Stomach (tissue), 9 donors: Measurements from ENCODE around the gene MEGF6. TPM values are rescaled to one million over a fixed set of nuclear protein-coding genes. Genes with fewer than 3 reads are reported as not detected.
A peak's percentile ranks its signal among the peaks of the same experiment; 100 is the strongest.
"Not testable (repeated sequence)": the region's sequence is repeated elsewhere in the genome, so short reads cannot be mapped to it uniquely, and the experiment has no call there.

Experiments used
- DNase-seq, 2 donors: peaks; one replicate each; pipeline versions ENCODE4 v3.0.0 to v3.0.0-alpha.2; 2013 to 2019
- H3K27ac ChIP-seq, 5 donors: fragments of 200-600 bp in 4 of 5; sonication (generic) in 4 of 5; one replicate each; pipeline ENCODE4 v1.5.1; 2013 to 2019; ENCODE audit warnings: mild to moderate bottlenecking in 1 of 5, moderate library complexity in 1 of 5
- H3K27me3 ChIP-seq, 3 donors: fragments of 200-600 bp; sonication (generic); one replicate each; pipeline ENCODE4 v1.5.1; 2017 to 2019; ENCODE audit warnings: mixed run types in 1 of 3
- H3K36me3 ChIP-seq, 4 donors: fragments of 200-600 bp; sonication (generic); 1 replicate in 3 of 4; 2 replicates in 1 of 4; pipeline ENCODE4 v1.5.1; 2016 to 2019
- H3K4me1 ChIP-seq, 4 donors: fragments of 200-600 bp; sonication (generic); one replicate each; pipeline ENCODE4 v1.5.1; 2016 to 2019
- H3K4me3 ChIP-seq, 4 donors: fragments of 200-600 bp; sonication (generic) in 3 of 4; one replicate each; pipeline ENCODE4 v1.5.1; 2016 to 2019; ENCODE audit warnings: mild to moderate bottlenecking in 1 of 4
- H3K9me3 ChIP-seq, 4 donors: fragments of 200-600 bp; sonication (generic); one replicate each; pipeline ENCODE4 v1.5.1; 2016 to 2019
- CTCF ChIP-seq, 7 experiments: fragments of 450-650 bp in 4 of 7; fragments of 200-600 bp in 3 of 7; sonication (generic) in 3 of 7; IDR thresholded peaks; one replicate each; pipeline ENCODE4 v1.5.1; 2016 to 2019; ENCODE audit warnings: antibody characterized with exemption in 7 of 7, control low read depth in 2 of 7, mild to moderate bottlenecking in 1 of 7
- EP300 ChIP-seq: sonication (generic); formaldehyde crosslinking; IDR thresholded peaks from one replicate; pipeline ENCODE4 v1.6.1; 2017; ENCODE audit warnings: antibody characterized with exemption
- POLR2A ChIP-seq, 4 donors: fragments of 450-650 bp; IDR thresholded peaks; one replicate each; pipeline ENCODE4 v1.6.1; 2016; ENCODE audit warnings: antibody characterized with exemption in 4 of 4, control low read depth in 2 of 4, mild to moderate bottlenecking in 1 of 4, moderate library complexity in 1 of 4
- POLR2AphosphoS5 ChIP-seq, 3 donors: sonication (generic); formaldehyde crosslinking; IDR thresholded peaks; one replicate each; pipeline ENCODE4 v1.6.1; 2016; ENCODE audit warnings: antibody characterized with exemption in 3 of 3
- WGBS, 5 donors: extraction: QIAGEN DNeasy Blood & Tissue Kit in 3 of 5; methylation state at CpG; one replicate each; pipeline versions ENCODE4 v1.1.5 to v1.1.7; 2013 to 2018; 5-methylcytosine and 5-hydroxymethylcytosine counted together
- intact Hi-C: fragments of 100-400 bp; cut with DNase I; formaldehyde crosslinking; loops from one replicate; pipeline ENCODE4 v1.15.1; 2023; ENCODE audit warnings: low total_unique reads
- polyA plus RNA-seq, 3 donors: library from polyadenylated mRNA; stranded (reverse); fragments of 200-250 nt; gene quantifications; one replicate each; pipeline ENCODE4 v1.2.3, GENCODE V29; 2013
- total RNA-seq, 5 donors: library from RNA; depleted of rRNA; stranded (reverse); fragments of >200 nt; gene quantifications; one replicate each; pipeline versions ENCODE4 v1.1.0 to v1.2.3, GENCODE V29; 2014 to 2016
- donor health status: healthy with polysubstance abuse.
- donor health status: Bipolar disorder and iron deficiency.
- donor health status: healthy.

MEGF6 gene
- total and polyA plus RNA-seq, 8 donors = 2.6 to 57.2 (median 26.7) TPM

- 75 to 80% (median 79%) methylated on average over 4 of the region's 4 CpGs for WGBS, 5 donors
- DNase-seq = no peak
- peaks cover 32 to 46% (median 43%) of the 10 kb centered on the region in 4 donors for H3K36me3 ChIP-seq
- TF ChIP-seq CTCF (IDR thresholded peaks at IDR 0.05) (no peak), POLR2A (IDR thresholded peaks at IDR 0.05) (no peak), EP300 (no peak), POLR2AphosphoS5 (IDR thresholded peaks at IDR 0.05) (no peak)
- H3K9me3 ChIP-seq = no peaks in the 10 kb centered on the region
- H3K27ac ChIP-seq = peak overlapping the region in 4 of 5 donors; percentile 87 to 94 (median 92)
- H3K27me3 ChIP-seq = no peaks in the 10 kb centered on the region
- H3K4me1 ChIP-seq = peaks cover 16 to 42% (median 33%) of the 10 kb centered on the region in 4 donors
- intact Hi-C loops = no loop called here
- peak overlapping the region in 3 of 4 donors; percentile 92 to 99 (median 98) for H3K4me3 ChIP-seq
Measured at GRCh38 chr1:3626025-3626424, 14.7 kb upstream of the MEGF6 start.

GRCh38 chr1:3625151-3625907 lies 14.0 kb upstream of the MEGF6 start:
- H3K36me3 ChIP-seq = peaks cover 29 to 39% (median 36%) of the 10 kb centered on the region in 4 donors
- no peaks in the 10 kb centered on the region for H3K27me3 ChIP-seq
- H3K27ac ChIP-seq = peak overlapping the region; percentile 81 to 94 (median 89)
- intact Hi-C loops = no loop called here
- H3K4me1 ChIP-seq = peaks cover 16 to 49% (median 35%) of the 10 kb centered on the region in 4 donors
- TF ChIP-seq POLR2AphosphoS5 (IDR thresholded peaks at IDR 0.05) (peak in 2 of 3 donors; percentile 77 to 83), CTCF (IDR thresholded peaks at IDR 0.05) (no peak), POLR2A (IDR thresholded peaks at IDR 0.05) (no peak), EP300 (no peak)
- H3K9me3 ChIP-seq = no peaks in the 10 kb centered on the region
- peak overlapping the region; percentile 90 to 99 (median 95) for H3K4me3 ChIP-seq
- 2 to 15% (median 2%) methylated on average over 13 to 71 of the region's 71 CpGs for WGBS, 5 donors
- peak; percentile 70 to 88 for DNase-seq

GRCh38 chr1:3624200-3625136 lies 13.2 kb upstream of the MEGF6 start, which contains the start of gene TPRG1L:
Gene TPRG1L, plus strand, starts transcription at chr1:3625015. Its CDS starts 58 bp downstream, at chr1:3625073.
- 0 to 1% (median 0%) methylated on average over 68 to 108 of the region's 108 CpGs for WGBS, 5 donors
- TF ChIP-seq POLR2A (IDR thresholded peaks at IDR 0.05) (no peak), POLR2AphosphoS5 (IDR thresholded peaks at IDR 0.05) (peak; percentile 57 to 91 (median 60))
- intact Hi-C loops = no loop called here
- Histone ChIP-seq H3K4me1 (peaks cover 16 to 51% (median 35%) of the 10 kb centered on the region in 4 donors), H3K27ac (peak within 1 kb of the TSS; percentile 81 to 94 (median 89)), H3K36me3 (peaks cover 22 to 31% (median 27%) of the 10 kb centered on the region in 4 donors), H3K27me3 (no peaks in the 10 kb centered on the region), H3K9me3 (no peaks in the 10 kb centered on the region), H3K4me3 (peak within 1 kb of the TSS; percentile 90 to 99 (median 95))
- peak; percentile 99 for DNase-seq

GRCh38 chr1:3623441-3624199 lies 12.3 kb upstream of the MEGF6 start:
- no peak for DNase-seq
- 29 to 39% (median 36%) methylated on average over 22 to 23 of the region's 23 CpGs for WGBS, 5 donors
- Histone ChIP-seq H3K36me3 (peaks cover 15 to 22% (median 20%) of the 10 kb centered on the region in 4 donors), H3K9me3 (no peaks in the 10 kb centered on the region), H3K4me1 (peaks cover 16 to 59% (median 39%) of the 10 kb centered on the region in 4 donors), H3K4me3 (peak overlapping the region; percentile 90 to 99 (median 95)), H3K27me3 (no peaks in the 10 kb centered on the region), H3K27ac (peak overlapping the region in 4 of 5 donors; percentile 48 to 94 (median 84))
- no peak for TF ChIP-seq EP300
- intact Hi-C loops = no loop called here

GRCh38 chr1:3622102-3622501 lies 10.8 kb upstream of the MEGF6 start:
- 83 to 94% (median 87%) methylated on average over 9 of the region's 9 CpGs for WGBS, 5 donors
- peaks cover 16 to 62% (median 40%) of the 10 kb centered on the region in 4 donors for H3K4me1 ChIP-seq
- H3K36me3 ChIP-seq, H3K27me3 ChIP-seq, H3K4me3 ChIP-seq, H3K27ac ChIP-seq, H3K9me3 ChIP-seq, DNase-seq, intact Hi-C loops: not testable (repeated sequence)
